CD14-positive monocyte (primary cell): ENCODE results near the gene TBCK. TPM values are rescaled to one million over a fixed set of nuclear protein-coding genes. Genes with fewer than 3 reads are reported as not detected.

ENCODE experiments used
- DNase-seq, 3 donors: peaks; one replicate each; pipeline ENCODE4 v3.0.0-alpha.2; 2011 to 2022
- H2AFZ ChIP-seq: 2 replicates; pipeline ENCODE4 v1.6.0; 2012; ENCODE audit warnings: mild to moderate bottlenecking, low read depth, low read length, inconsistent platforms; ENCODE audit not compliant: insufficient read depth, poor library complexity, severe bottlenecking
- H3K27ac ChIP-seq, 2 donors: 1 replicate in 1 of 2; 2 replicates in 1 of 2; pipeline ENCODE4 v1.5.1; 2012 to 2013; ENCODE audit warnings: low read length in 2 of 2, control low read depth in 1 of 2, inconsistent platforms in 1 of 2, low read depth in 1 of 2, mild to moderate bottlenecking in 1 of 2
- H3K27me3 ChIP-seq, 2 donors: one replicate each; pipeline versions ENCODE4 v1.6.0 to v1.6.1; 2011 to 2013; ENCODE audit warnings: low read length in 2 of 2; ENCODE audit not compliant: control insufficient read depth in 2 of 2, insufficient read depth in 2 of 2
- H3K36me3 ChIP-seq, 2 donors: replicated peaks in 1 of 2; 1 replicate in 1 of 2; 2 replicates in 1 of 2; pipeline versions ENCODE4 v1.5.1 to v1.6.1; 2012 to 2013; ENCODE audit warnings: low read length in 2 of 2, control low read depth in 1 of 2, inconsistent platforms in 1 of 2, mild to moderate bottlenecking in 1 of 2; ENCODE audit not compliant: insufficient read depth in 2 of 2, control insufficient read depth in 1 of 2
- H3K4me1 ChIP-seq, 2 donors: 1 replicate in 1 of 2; 2 replicates in 1 of 2; pipeline versions ENCODE4 v1.5.1 to v1.6.1; 2012 to 2013; ENCODE audit warnings: low read length in 2 of 2, control low read depth in 1 of 2, inconsistent platforms in 1 of 2, mild to moderate bottlenecking in 1 of 2, moderate library complexity in 1 of 2; ENCODE audit not compliant: insufficient read depth in 2 of 2, control insufficient read depth in 1 of 2
- H3K4me2 ChIP-seq: replicated peaks from 2 replicates; pipeline ENCODE3; 2012; ENCODE audit warnings: low read length, moderate library complexity, mild to moderate bottlenecking; ENCODE audit not compliant: poor library complexity, severe bottlenecking; ENCODE audit errors: extremely low read depth
- H3K4me3 ChIP-seq, 3 experiments: fragments of 200-600 bp in 1 of 3; sonication (generic) in 1 of 3; replicated peaks in 1 of 3; 1 replicate in 2 of 3; 2 replicates in 1 of 3; pipeline ENCODE4 v1.5.1; 2011 to 2013; ENCODE audit warnings: low read length in 3 of 3, mild to moderate bottlenecking in 3 of 3, control low read depth in 2 of 3, low read depth in 2 of 3, inconsistent platforms in 1 of 3, moderate library complexity in 1 of 3
- H3K79me2 ChIP-seq: 2 replicates; pipeline ENCODE4 v1.6.0; 2012; ENCODE audit warnings: mild to moderate bottlenecking, control low read depth, inconsistent platforms, low read length, moderate library complexity; ENCODE audit not compliant: insufficient read depth
- H3K9ac ChIP-seq: 2 replicates; pipeline ENCODE4 v1.6.0; 2017; ENCODE audit warnings: low read length, mild to moderate bottlenecking; ENCODE audit not compliant: insufficient read depth, poor library complexity, severe bottlenecking
- H3K9me3 ChIP-seq, 2 donors: replicated peaks in 1 of 2; 1 replicate in 1 of 2; 2 replicates in 1 of 2; pipeline versions ENCODE4 v1.5.1 to v1.6.1; 2012 to 2013; ENCODE audit warnings: low read length in 2 of 2, control low read depth in 1 of 2; ENCODE audit not compliant: control insufficient read depth in 1 of 2, insufficient read depth in 1 of 2
- H4K20me1 ChIP-seq: 2 replicates; pipeline ENCODE4 v1.6.0; 2012; ENCODE audit warnings: mild to moderate bottlenecking, low read length, control low read depth, moderate library complexity; ENCODE audit not compliant: insufficient read depth
- H3K27ac Mint-ChIP-seq, 7 donors: one replicate each; pipeline ENCODE4 v1.8.0; 2020; ENCODE audit warnings: mild to moderate bottlenecking in 7 of 7, mixed read lengths in 7 of 7, moderate library complexity in 6 of 7, inconsistent platforms in 2 of 7
- H3K27me3 Mint-ChIP-seq, 3 donors: one replicate each; pipeline ENCODE4 v1.8.0; 2021 to 2022; ENCODE audit warnings: low read depth in 3 of 3, mild to moderate bottlenecking in 3 of 3, mixed read lengths in 3 of 3, moderate library complexity in 3 of 3, inconsistent platforms in 1 of 3
- H3K36me3 Mint-ChIP-seq, 2 donors: one replicate each; pipeline ENCODE4 v1.8.0; 2020; ENCODE audit warnings: mixed read lengths in 2 of 2, inconsistent platforms in 1 of 2, mild to moderate bottlenecking in 1 of 2
- H3K4me1 Mint-ChIP-seq: one replicate; pipeline ENCODE4 v1.8.0; 2020; ENCODE audit warnings: mild to moderate bottlenecking, mixed read lengths
- H3K4me3 Mint-ChIP-seq, 2 donors: one replicate each; pipeline ENCODE4 v1.8.0; 2020; ENCODE audit warnings: mild to moderate bottlenecking in 2 of 2, mixed read lengths in 2 of 2, moderate library complexity in 1 of 2
- H3K9me3 Mint-ChIP-seq, 7 donors: one replicate each; pipeline ENCODE4 v1.8.0; 2020 to 2022; ENCODE audit warnings: mixed read lengths in 7 of 7, mild to moderate bottlenecking in 6 of 7, moderate library complexity in 6 of 7, inconsistent platforms in 2 of 7
- WGBS: methylation state at CpG from one replicate; pipeline ENCODE4 v1.1.5; 2013; ENCODE audit warnings: missing lambda C conversion rate; ENCODE audit not compliant: insufficient coverage; 5-methylcytosine and 5-hydroxymethylcytosine counted together
- intact Hi-C, 2 donors: fragments of 100-400 bp; cut with micrococcal nuclease; formaldehyde crosslinking; loops; one replicate each; pipeline versions ENCODE4 v1.15.0 to v1.15.1; 2023
- polyA plus RNA-seq, 3 donors: library from polyadenylated mRNA; depleted of rRNA in 1 of 3; unstranded in 2 of 3; stranded (reverse) in 1 of 3; fragments of 300-500 nt in 2 of 3; fragments of >200 nt in 1 of 3; fragmentation: Illumina TruSeq in 2 of 3; gene quantifications; 1 replicate in 2 of 3; 2 replicates in 1 of 3; pipeline ENCODE4 v1.2.3, GENCODE V29; 2012 to 2021
- TF ChIP-seq, protein P1 (sequence below): fragments of 200-600 bp; IDR thresholded peaks from one replicate; pipeline ENCODE4 v1.8.0; 2022; ENCODE audit warnings: antibody characterized with exemption, mild to moderate bottlenecking

Gene TBCK
- polyA plus RNA-seq, 3 donors: 8.0 to 14.0 (median 12.5) TPM

DNA sequence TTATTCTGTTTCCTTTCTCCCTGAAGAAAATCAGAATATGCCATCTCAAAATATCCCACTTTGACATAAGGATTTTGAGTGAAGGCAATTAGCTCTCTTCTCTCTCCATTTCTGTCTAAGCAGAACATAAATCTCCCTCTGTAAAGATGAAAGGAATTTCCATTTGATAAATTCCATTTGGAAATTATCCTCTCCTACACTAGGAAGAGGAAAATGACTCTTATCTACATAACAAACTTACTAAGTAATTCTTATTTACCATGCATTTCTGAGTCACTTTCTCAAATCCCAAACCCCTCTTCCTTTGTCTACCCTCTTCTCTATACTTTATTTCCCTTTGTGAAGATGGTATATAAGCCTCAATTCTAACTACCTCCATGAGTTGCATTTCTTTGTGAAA lies 11.4 kb downstream of the TBCK start:
- no peak overlapping the region for H3K4me3 ChIP-seq
- intact Hi-C loops: no loop called here
- Mint-ChIP-seq H3K9me3 (peaks cover 0 to 7% (median 4%) of the 10 kb centered on the region in 7 donors), H3K4me3 (no peak overlapping the region), H3K27me3 (no peaks in the 10 kb centered on the region), H3K4me1 (peaks cover 4% of the 10 kb centered on the region), H3K36me3 (peaks cover 46 to 57% of the 10 kb centered on the region in 2 donors), H3K27ac (no peak overlapping the region)
- TF ChIP-seq, protein P1, sequence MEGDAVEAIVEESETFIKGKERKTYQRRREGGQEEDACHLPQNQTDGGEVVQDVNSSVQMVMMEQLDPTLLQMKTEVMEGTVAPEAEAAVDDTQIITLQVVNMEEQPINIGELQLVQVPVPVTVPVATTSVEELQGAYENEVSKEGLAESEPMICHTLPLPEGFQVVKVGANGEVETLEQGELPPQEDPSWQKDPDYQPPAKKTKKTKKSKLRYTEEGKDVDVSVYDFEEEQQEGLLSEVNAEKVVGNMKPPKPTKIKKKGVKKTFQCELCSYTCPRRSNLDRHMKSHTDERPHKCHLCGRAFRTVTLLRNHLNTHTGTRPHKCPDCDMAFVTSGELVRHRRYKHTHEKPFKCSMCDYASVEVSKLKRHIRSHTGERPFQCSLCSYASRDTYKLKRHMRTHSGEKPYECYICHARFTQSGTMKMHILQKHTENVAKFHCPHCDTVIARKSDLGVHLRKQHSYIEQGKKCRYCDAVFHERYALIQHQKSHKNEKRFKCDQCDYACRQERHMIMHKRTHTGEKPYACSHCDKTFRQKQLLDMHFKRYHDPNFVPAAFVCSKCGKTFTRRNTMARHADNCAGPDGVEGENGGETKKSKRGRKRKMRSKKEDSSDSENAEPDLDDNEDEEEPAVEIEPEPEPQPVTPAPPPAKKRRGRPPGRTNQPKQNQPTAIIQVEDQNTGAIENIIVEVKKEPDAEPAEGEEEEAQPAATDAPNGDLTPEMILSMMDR: no peak
- DNase-seq: no peak
- peaks cover 18 to 68% of the 10 kb centered on the region in 2 donors for H3K36me3 ChIP-seq
- no peaks in the 10 kb centered on the region for H3K79me2 ChIP-seq
- H4K20me1 ChIP-seq: no peaks in the 10 kb centered on the region
- peaks cover 3 to 4% of the 10 kb centered on the region in 2 donors for H3K9me3 ChIP-seq
- no peaks in the 10 kb centered on the region for H3K27me3 ChIP-seq
- no peak overlapping the region for H3K4me2 ChIP-seq
- no peaks in the 10 kb centered on the region for H3K4me1 ChIP-seq
- H3K9ac ChIP-seq: no peak overlapping the region
- no peak overlapping the region for H2AFZ ChIP-seq
- no peak overlapping the region for H3K27ac ChIP-seq

GRCh38 chr4:106303548-106304281 lies 12.3 kb downstream of the TBCK start:
- Histone ChIP-seq H3K9me3 (peaks cover 3 to 4% of the 10 kb centered on the region in 2 donors), H4K20me1 (no peaks in the 10 kb centered on the region), H3K79me2 (no peaks in the 10 kb centered on the region), H3K4me2 (no peak overlapping the region), H3K36me3 (peaks cover 17 to 77% of the 10 kb centered on the region in 2 donors), H3K4me1 (no peaks in the 10 kb centered on the region), H3K9ac (no peak overlapping the region), H3K27ac (no peak overlapping the region), H3K27me3 (no peaks in the 10 kb centered on the region), H3K4me3 (no peak overlapping the region), H2AFZ (no peak overlapping the region)
- Mint-ChIP-seq H3K36me3 (peaks cover 46 to 60% of the 10 kb centered on the region in 2 donors), H3K27ac (peak overlapping the region in 1 of 7 donors; percentile 8), H3K4me1 (peaks cover 4% of the 10 kb centered on the region), H3K27me3 (no peaks in the 10 kb centered on the region), H3K9me3 (peaks cover 0 to 7% (median 4%) of the 10 kb centered on the region in 7 donors), H3K4me3 (no peak overlapping the region)
- WGBS: no CpG with 5 or more reads among the region's 3 CpGs
- TF ChIP-seq, protein P1: no peak
- DNase-seq: no peak
- intact Hi-C loops: no loop called here
